H1 (cell line): ENCODE results near the gene LEPR.

Experiments used
- CEBPB ChIP-seq: IDR thresholded peaks from 2 replicates; pipeline ENCODE4 v1.6.1; 2012; ENCODE audit warnings: low read depth, low read length
- CHD1 ChIP-seq: IDR thresholded peaks from 2 replicates; pipeline ENCODE4 v1.6.1; 2012; ENCODE audit warnings: low read depth, low read length, improper control_type of control experiment
- CHD7 ChIP-seq: fragments of 300-600 bp; sonication (generic); IDR thresholded peaks from 2 replicates; pipeline ENCODE4 v1.7.1; 2012; ENCODE audit warnings: low read length, moderate library complexity, mild to moderate bottlenecking, inconsistent platforms; ENCODE audit not compliant: insufficient replicate concordance
- CTCF ChIP-seq, 3 experiments: IDR thresholded peaks; 1 replicate in 2 of 3; 2 replicates in 1 of 3; pipeline versions ENCODE4 v1.5.1 to v1.6.1; 2011; ENCODE audit warnings: low read length in 3 of 3, mild to moderate bottlenecking in 3 of 3, inconsistent platforms in 2 of 3, low read depth in 1 of 3, moderate library complexity in 1 of 3; ENCODE audit not compliant: insufficient read depth in 1 of 3; ENCODE audit errors: control extremely low read depth in 1 of 3
- EZH2 ChIP-seq: fragments of 200-600 bp; sonication (generic); IDR thresholded peaks from 2 replicates; pipeline ENCODE4 v1.7.1; 2012; ENCODE audit warnings: low read depth, mild to moderate bottlenecking, moderate library complexity, low read length, inconsistent platforms; ENCODE audit not compliant: severe bottlenecking
- HDAC2 ChIP-seq, 2 experiments: fragments of 300-600 bp in 1 of 2; sonication (generic) in 1 of 2; IDR thresholded peaks; 2 replicates each; pipeline ENCODE4 v1.6.1; 2011 to 2012; ENCODE audit warnings: low read depth in 2 of 2, low read length in 2 of 2, mild to moderate bottlenecking in 2 of 2, moderate library complexity in 2 of 2, borderline replicate concordance in 1 of 2, inconsistent platforms in 1 of 2
- JUN ChIP-seq: IDR thresholded peaks from 2 replicates; pipeline ENCODE4 v1.6.1; 2011; ENCODE audit warnings: low read depth, mild to moderate bottlenecking, improper control_type of control experiment, low read length
- MAX ChIP-seq: IDR thresholded peaks from 2 replicates; pipeline ENCODE4 v1.6.1; 2012; ENCODE audit warnings: inconsistent platforms
- RXRA ChIP-seq: IDR thresholded peaks from 2 replicates; pipeline ENCODE4 v1.6.1; 2011; ENCODE audit warnings: low read depth, mild to moderate bottlenecking, low read length, moderate library complexity; ENCODE audit not compliant: insufficient read depth
- SUZ12 ChIP-seq: fragments of 200-600 bp; sonication (generic); IDR thresholded peaks from 2 replicates; pipeline ENCODE4 v1.6.1; 2012; ENCODE audit warnings: mild to moderate bottlenecking, inconsistent platforms, low read length, moderate library complexity, mixed read lengths
- YY1 ChIP-seq: IDR thresholded peaks from 2 replicates; pipeline ENCODE4 v1.6.1; 2011; ENCODE audit warnings: low read depth, mild to moderate bottlenecking, low read length
- ZNF274 ChIP-seq: IDR thresholded peaks from 2 replicates; pipeline ENCODE4 v1.7.0; 2012; ENCODE audit warnings: low read length, borderline replicate concordance; ENCODE audit errors: extremely low read depth

GRCh38 chr1:65393928-65394327 is 26.5 kb upstream of the LEPR start:
- TF ChIP-seq CTCF (IDR thresholded peaks at IDR 0.05; ENCODE audit: control extremely low read depth in 1 of 3, insufficient read depth in 1 of 3, low read depth in 1 of 3, low read length in 3 of 3) (no peak), SUZ12 (no peak), MAX (no peak), RXRA (no peak), HDAC2 (IDR thresholded peaks at IDR 0.05; ENCODE audit: borderline replicate concordance in 1 of 2, low read depth in 2 of 2, low read length in 2 of 2) (no peak), YY1 (no peak), JUN (no peak), CEBPB (no peak), ZNF274 (no peak), CHD1 (no peak), CHD7 (no peak), EZH2 (no peak)
